ENCODE data around the gene CNPY3. TPM values are rescaled to one million over a fixed set of nuclear protein-coding genes. Genes with fewer than 3 reads are reported as not detected.

Gene CNPY3
- total and polyA plus RNA-seq, 2 of the 13 experiments (the other 11 are each of a cell fraction or from before 2014, with no cell fraction given): 42.3 to 60.2 TPM

- peak; percentile 97 for TF ChIP-seq FOXP4 (CRISPR knock-in tag; IDR thresholded peaks at IDR 0.05)
- peak; percentile 85 for TF ChIP-seq RCOR2 (CRISPR knock-in tag; IDR thresholded peaks at IDR 0.05)
- TF ChIP-seq ZNF746 (CRISPR knock-in tag; IDR thresholded peaks at IDR 0.05): peak; percentile 96
- TF ChIP-seq FOXA1 (IDR thresholded peaks at IDR 0.05): no peak
- TF ChIP-seq FOXA1 (CRISPR knock-in tag; IDR thresholded peaks at IDR 0.05): peak; percentile 94
- TF ChIP-seq TP53 (CRISPR knock-in tag; conservative IDR thresholded peaks at IDR 0.05): no peak
- TF ChIP-seq ZHX2 (IDR thresholded peaks at IDR 0.05; ENCODE audit: low read depth): peak; percentile 65
- TF ChIP-seq ZHX2 (CRISPR knock-in tag; IDR thresholded peaks at IDR 0.05; ENCODE audit: borderline replicate concordance): no peak
- peak; percentile 49; the same call in 1 of the 2 replicates for TF ChIP-seq HIVEP1 (CRISPR knock-in tag; IDR thresholded peaks at IDR 0.05)
- TF ChIP-seq KDM2A (CRISPR knock-in tag; IDR thresholded peaks at IDR 0.05; ENCODE audit: borderline replicate concordance, low read depth): peak; percentile 84; the same call in 1 of the 2 replicates
- peak; percentile 28 to 89; a peak in 3 of 4 replicates for TF ChIP-seq EP300 (IDR thresholded peaks at IDR 0.05; ENCODE audit: low read depth in 2 of 2, low read length in 2 of 2)
- peak; percentile 79; the same call in 1 of the 2 replicates for TF ChIP-seq EP300 (CRISPR knock-in tag; IDR thresholded peaks at IDR 0.05; ENCODE audit: borderline replicate concordance)
- TF ChIP-seq EHMT2 (IDR thresholded peaks at IDR 0.05; ENCODE audit: borderline replicate concordance, low read depth, low read length): 0 out of 2 replicates have a peak, but pooled peaks have one; percentile 37
- no peak for TF ChIP-seq POLR2AphosphoS2 (IDR thresholded peaks at IDR 0.05; ENCODE audit: low read depth, low read length)
- no peak; the same call in 1 of the 2 replicates for TF ChIP-seq KLF12 (CRISPR knock-in tag; IDR thresholded peaks at IDR 0.05; ENCODE audit: borderline replicate concordance)
- no peak for TF ChIP-seq ZNF513 (CRISPR knock-in tag; conservative IDR thresholded peaks at IDR 0.05)
- TF ChIP-seq PPARG (CRISPR knock-in tag; conservative IDR thresholded peaks at IDR 0.05): peak; percentile 61
- TF ChIP-seq ZNF766 (CRISPR knock-in tag; IDR thresholded peaks at IDR 0.05; ENCODE audit: borderline replicate concordance): 0 out of 2 replicates have a peak, but pooled peaks have one; percentile 38
- TF ChIP-seq MAZ (IDR thresholded peaks at IDR 0.05; ENCODE audit: borderline replicate concordance, low read depth, low read length): peak; percentile 71
- peak; percentile 53; the same call in 1 of the 2 replicates for TF ChIP-seq MAZ (CRISPR knock-in tag; IDR thresholded peaks at IDR 0.05; ENCODE audit: low read depth)
- peak; percentile 88 for TF ChIP-seq ZMYM4 (CRISPR knock-in tag; IDR thresholded peaks at IDR 0.05)
Observed at GRCh38 chr6:42938987-42939809, 9.9 kb downstream of the CNPY3 start (continued).
